ENCODE measurements around the gene SNRPD3.
A peak's percentile ranks its signal among the peaks of the same experiment; 100 is the strongest.
"Not testable (repeated sequence)": the region's sequence is repeated elsewhere in the genome, so short reads cannot be mapped to it uniquely, and the experiment has no call there.

Gene SNRPD3

DNA sequence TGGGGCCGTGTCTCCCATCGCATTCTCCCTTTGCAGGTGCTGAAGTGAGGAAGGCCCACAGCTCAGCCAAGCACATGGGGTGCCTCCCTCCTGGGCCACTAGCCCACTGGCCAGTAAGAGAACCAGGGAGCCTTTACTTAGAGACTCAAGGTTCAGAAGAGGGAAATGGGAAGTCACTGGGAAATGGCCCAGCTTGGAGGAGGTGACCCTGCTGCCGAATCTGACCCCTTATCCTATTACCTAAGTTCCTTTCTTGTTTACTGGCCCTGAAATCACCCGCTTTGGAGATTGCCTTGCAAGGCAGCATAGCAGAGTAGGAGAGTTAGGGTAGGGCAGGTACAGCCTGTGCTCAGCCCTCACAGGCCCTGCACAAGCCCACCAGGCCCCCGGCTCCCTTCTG, 36.3 kb upstream of the SNRPD3 start:
- DNase-seq (ENCODE audit: low spot score): no peak
- Mint-ChIP-seq H3K4me3 (no peak overlapping the region), H3K27ac (no peak overlapping the region), H3K36me3 (ENCODE audit: low read depth) (no peaks in the 10 kb centered on the region), H3K27me3 (ENCODE audit: low read depth) (peaks cover 7% of the 10 kb centered on the region), H3K4me1 (ENCODE audit: low read depth) (peaks cover 9% of the 10 kb centered on the region), H3K9me3 (no peaks in the 10 kb centered on the region)

DNA sequence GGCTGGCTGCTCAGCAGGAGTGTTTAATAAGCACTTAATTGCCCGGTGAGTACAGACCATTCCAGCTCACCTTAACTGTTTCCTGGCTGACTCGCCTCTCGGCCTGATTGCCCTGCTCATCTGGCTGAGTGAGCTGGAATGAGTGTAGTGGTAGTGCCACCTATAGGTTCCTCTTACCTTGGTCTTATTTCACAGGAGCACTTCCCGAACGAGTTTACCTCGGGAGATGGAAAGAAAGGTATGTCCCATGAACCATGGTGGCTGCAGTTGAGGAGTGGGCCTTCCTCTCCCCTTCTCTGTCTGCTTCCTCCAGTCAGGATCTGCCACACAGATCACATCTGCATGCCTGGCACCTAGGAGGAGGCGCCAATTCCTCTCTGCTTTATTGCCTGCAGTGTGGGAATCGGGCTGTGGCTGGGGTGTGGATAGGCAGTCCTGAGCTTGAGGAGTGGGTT, 34.0 kb upstream of the SNRPD3 start:
- Mint-ChIP-seq H3K27ac (no peak overlapping the region), H3K36me3 (ENCODE audit: low read depth) (no peaks in the 10 kb centered on the region)

DNA sequence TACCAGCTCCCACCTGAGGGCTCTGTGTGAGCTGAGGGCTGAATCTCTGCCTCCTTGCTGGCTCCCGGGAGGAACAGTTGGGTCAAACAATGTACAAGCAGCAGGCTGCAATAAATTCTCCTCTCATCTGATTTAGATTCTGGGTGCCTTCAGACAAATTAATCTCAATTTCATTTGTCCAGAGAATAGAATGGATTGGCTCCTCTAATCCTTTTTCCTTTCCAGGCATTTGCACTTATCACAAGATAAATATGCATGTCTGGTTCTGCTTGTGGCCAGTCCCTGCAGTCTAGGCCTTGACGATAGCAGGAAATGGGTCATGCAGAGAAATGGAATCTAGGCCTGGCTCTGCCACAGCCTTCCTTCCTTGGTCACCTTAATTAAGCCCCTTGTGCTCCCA, 31.9 kb upstream of the SNRPD3 start:
- Mint-ChIP-seq H3K36me3 (ENCODE audit: low read depth) (no peaks in the 10 kb centered on the region), H3K27ac (no peak overlapping the region), H3K27me3 (ENCODE audit: low read depth) (peaks cover 3% of the 10 kb centered on the region), H3K4me3 (no peak overlapping the region), H3K4me1 (ENCODE audit: low read depth) (peaks cover 12% of the 10 kb centered on the region), H3K9me3 (no peaks in the 10 kb centered on the region)
- no peak for DNase-seq (ENCODE audit: low spot score)

More for the DNA sequence above, 34.0 kb upstream of the SNRPD3 start:
- Mint-ChIP-seq H3K9me3 (no peaks in the 10 kb centered on the region), H3K4me3 (no peak overlapping the region), H3K27me3 (ENCODE audit: low read depth) (peaks cover 3% of the 10 kb centered on the region), H3K4me1 (ENCODE audit: low read depth) (peaks cover 14% of the 10 kb centered on the region)
- DNase-seq (ENCODE audit: low spot score): peak; percentile 39

DNA sequence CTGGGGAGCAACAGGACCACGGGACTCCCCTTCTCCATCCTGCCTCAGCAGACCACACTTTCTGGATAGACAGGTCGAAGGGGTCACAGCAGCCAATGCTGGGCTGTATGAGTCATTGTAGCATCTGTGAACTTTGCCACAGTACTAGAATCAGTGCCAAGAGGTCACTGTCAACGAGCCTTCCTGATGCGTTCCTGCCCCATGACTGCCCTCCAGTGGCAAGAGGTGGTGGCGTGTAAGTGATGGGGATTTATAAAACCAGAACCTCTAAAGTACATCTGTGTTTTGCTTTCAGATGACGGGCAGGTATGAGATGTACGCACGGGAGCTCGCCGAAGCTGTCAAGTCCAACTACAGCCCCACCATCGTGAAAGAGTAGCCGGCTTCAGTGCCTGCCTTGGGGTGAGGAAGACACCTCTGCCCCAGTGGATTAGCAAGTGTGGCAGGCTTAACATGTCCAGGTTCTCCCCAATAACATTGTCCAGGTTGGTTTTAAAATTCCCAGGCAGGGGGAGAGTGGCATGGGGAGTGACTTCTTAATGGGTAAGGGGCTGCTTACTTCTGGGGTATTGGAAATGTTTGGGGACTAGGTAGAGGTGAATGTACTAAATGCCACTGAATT, 30.3 kb upstream of the SNRPD3 start:
- no peak overlapping the region for H3K4me3 Mint-ChIP-seq
- no peaks in the 10 kb centered on the region for H3K36me3 Mint-ChIP-seq (ENCODE audit: low read depth)
- peaks cover 12% of the 10 kb centered on the region for H3K4me1 Mint-ChIP-seq (ENCODE audit: low read depth)
- H3K27ac Mint-ChIP-seq: no peak overlapping the region
- H3K9me3 Mint-ChIP-seq: no peaks in the 10 kb centered on the region
- H3K27me3 Mint-ChIP-seq (ENCODE audit: low read depth): peaks cover 6% of the 10 kb centered on the region
- DNase-seq (ENCODE audit: low spot score): peak; percentile 79

DNA sequence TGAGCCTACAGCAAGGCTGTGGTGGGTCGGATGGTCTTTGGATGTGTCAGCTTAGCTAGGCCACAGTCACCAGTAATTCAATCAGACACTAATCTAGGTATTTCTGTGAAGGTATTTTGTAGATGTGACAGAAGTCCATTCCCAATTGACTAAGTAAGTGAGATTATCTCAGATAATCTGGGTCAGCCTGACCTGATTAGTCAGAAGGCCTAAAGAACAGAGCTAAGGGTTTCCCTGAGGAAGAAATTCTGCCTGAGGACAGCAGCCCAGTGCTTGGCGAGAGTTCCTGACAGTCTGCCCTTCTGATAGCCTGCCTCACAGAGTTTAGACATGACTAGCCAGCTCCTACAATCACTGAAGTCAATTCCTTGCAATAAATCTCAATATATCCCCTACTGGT, 29.6 kb upstream of the SNRPD3 start:
- Mint-ChIP-seq H3K36me3 (ENCODE audit: low read depth) (no peaks in the 10 kb centered on the region), H3K4me3 (no peak overlapping the region), H3K27ac (no peak overlapping the region), H3K27me3 (ENCODE audit: low read depth) (peaks cover 5% of the 10 kb centered on the region), H3K9me3 (no peaks in the 10 kb centered on the region), H3K4me1 (ENCODE audit: low read depth) (peaks cover 12% of the 10 kb centered on the region)
- DNase-seq (ENCODE audit: low spot score): no peak

DNA sequence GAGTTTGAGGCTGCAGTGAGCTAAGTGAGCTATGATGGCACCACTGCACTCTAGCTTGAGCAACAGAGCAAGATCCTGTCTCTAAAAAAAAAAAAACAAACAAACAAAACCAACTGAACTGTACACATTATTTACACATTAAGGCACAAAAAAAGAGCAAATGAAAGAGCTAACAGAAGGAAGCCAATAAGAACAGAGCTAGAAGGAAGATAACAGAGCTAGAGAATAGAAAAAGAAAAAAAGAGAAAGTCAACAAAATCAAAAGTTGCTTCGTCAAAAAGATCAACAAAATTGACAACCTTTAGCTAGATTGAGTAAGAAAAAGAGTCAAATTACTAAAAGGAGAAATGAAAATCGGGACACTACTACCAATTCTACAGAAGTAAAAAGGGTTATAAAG, 25.9 kb upstream of the SNRPD3 start:
- no peak overlapping the region for H3K27ac Mint-ChIP-seq
- no peaks in the 10 kb centered on the region for H3K36me3 Mint-ChIP-seq (ENCODE audit: low read depth)
- DNase-seq (ENCODE audit: low spot score): no peak
- H3K9me3 Mint-ChIP-seq: no peaks in the 10 kb centered on the region
- peaks cover 3% of the 10 kb centered on the region for H3K27me3 Mint-ChIP-seq (ENCODE audit: low read depth)
- no peak overlapping the region for H3K4me3 Mint-ChIP-seq
- peaks cover 7% of the 10 kb centered on the region for H3K4me1 Mint-ChIP-seq (ENCODE audit: low read depth)

DNA sequence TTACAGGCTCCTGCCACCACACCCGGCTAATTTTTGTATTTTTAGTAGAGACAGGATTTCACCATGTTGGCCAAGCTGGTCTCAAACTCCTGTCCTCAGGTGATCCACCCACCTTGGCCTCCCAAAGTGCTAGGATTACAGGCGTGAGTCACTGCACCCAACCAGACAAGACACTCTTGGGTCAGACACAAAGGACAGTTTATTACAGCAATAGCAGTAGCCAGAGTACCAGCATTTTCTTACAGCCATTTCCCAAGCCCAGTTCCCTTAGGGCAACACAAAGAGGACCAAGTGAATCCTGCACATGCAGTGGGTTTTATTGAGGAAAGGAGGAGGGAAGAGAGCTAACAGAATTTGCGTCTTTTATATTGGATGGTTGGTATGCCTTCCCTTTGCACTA, 24.8 kb upstream of the SNRPD3 start:
- H3K4me3 Mint-ChIP-seq; H3K4me1 Mint-ChIP-seq (ENCODE audit: low read depth); H3K9me3 Mint-ChIP-seq; H3K27me3 Mint-ChIP-seq (ENCODE audit: low read depth); H3K27ac Mint-ChIP-seq; DNase-seq (ENCODE audit: low spot score); H3K36me3 Mint-ChIP-seq (ENCODE audit: low read depth): not testable (repeated sequence)

DNA sequence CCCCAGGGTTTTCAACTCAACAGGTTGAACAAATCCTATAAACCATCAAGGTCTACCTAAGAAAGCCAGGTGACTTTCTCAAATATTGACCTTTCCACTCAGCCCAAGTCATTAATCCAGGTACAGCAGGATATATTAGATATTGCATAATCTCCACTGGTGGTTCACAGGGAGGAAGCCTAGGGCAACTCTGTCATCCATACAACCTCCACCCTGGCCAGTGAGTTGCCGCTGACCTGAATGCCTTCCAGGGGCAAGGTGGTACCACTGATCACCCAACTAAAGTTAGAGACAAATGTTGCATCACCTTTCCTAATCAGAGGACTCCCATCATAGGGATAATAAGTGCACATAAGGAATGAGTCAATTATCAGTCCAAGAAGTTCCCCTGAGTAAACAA, 23.7 kb upstream of the SNRPD3 start:
- Mint-ChIP-seq H3K36me3 (ENCODE audit: low read depth) (no peaks in the 10 kb centered on the region), H3K9me3 (no peaks in the 10 kb centered on the region), H3K27me3 (ENCODE audit: low read depth) (peaks cover 3% of the 10 kb centered on the region), H3K4me1 (ENCODE audit: low read depth) (no peaks in the 10 kb centered on the region), H3K4me3 (no peak overlapping the region), H3K27ac (no peak overlapping the region)
- DNase-seq (ENCODE audit: low spot score): no peak

DNA sequence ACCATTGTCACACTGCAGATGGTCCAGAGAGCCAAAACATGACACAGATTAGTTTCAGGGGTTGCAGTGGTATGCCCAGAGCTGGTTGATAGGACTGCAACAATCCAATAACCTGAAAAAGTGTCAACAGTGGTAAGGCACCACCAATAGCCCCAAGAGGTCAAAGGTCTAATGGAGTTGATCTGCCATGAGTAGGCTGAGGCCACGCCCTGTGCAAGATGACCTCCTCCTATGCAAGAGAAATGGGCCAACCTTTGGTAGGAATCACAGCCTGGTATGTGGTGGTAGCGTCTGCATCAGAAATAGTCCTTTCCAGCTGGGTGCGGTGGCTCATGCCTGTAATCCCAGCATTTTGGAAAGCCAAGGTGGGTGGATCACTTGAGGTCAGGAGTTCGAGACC, 20.5 kb upstream of the SNRPD3 start:
- Mint-ChIP-seq H3K4me1 (ENCODE audit: low read depth) (no peaks in the 10 kb centered on the region), H3K27me3 (ENCODE audit: low read depth) (no peaks in the 10 kb centered on the region), H3K36me3 (ENCODE audit: low read depth) (peaks cover 5% of the 10 kb centered on the region), H3K4me3 (no peak overlapping the region), H3K27ac (no peak overlapping the region), H3K9me3 (no peaks in the 10 kb centered on the region)
- DNase-seq (ENCODE audit: low spot score): no peak

DNA sequence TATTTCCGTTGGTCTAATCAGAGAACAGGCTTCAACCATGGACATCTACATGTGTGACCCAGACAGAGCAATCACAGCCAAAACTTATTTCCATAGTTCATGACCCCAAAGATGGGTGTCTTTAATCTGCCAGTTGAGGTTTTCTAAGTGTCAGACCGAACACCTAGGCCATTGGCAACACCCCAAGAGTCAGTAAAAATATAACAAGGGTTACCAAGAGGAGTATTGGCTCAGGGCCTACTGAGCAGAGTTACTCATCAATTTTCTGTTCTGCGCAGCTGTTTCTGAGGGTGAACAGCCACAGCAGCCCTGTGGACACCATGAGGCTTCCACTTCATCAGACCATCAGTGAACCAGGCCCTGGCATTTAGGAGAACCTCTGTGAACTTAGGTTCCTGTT, 19.7 kb upstream of the SNRPD3 start:
- Mint-ChIP-seq H3K27ac (no peak overlapping the region), H3K36me3 (ENCODE audit: low read depth) (peaks cover 12% of the 10 kb centered on the region), H3K27me3 (ENCODE audit: low read depth) (no peaks in the 10 kb centered on the region), H3K4me3 (no peak overlapping the region), H3K4me1 (ENCODE audit: low read depth) (no peaks in the 10 kb centered on the region), H3K9me3 (no peaks in the 10 kb centered on the region)
- DNase-seq (ENCODE audit: low spot score): no peak

DNA sequence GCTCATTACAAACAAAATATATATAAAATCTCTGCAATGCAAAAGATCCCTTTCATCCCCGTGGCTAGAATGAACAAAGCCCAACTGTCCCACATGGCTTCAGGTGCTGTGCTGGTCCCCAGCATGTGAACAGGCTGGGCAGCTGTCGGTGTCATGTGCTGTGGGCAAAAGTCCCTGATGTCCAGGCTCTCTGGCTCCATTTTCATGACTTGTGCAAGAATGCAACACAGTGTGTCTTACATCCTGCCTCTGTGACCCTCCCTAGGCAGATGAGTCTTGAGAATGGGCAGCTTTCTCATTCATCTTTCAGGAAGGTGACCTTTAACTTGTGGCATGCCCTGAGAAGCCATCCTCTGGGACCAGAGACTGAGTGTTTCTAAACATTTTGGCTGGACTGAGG, 15.3 kb upstream of the SNRPD3 start:
- peaks cover 26% of the 10 kb centered on the region for H3K36me3 Mint-ChIP-seq (ENCODE audit: low read depth)
- no peaks in the 10 kb centered on the region for H3K9me3 Mint-ChIP-seq
- H3K27ac Mint-ChIP-seq: no peak overlapping the region
- no peak overlapping the region for H3K4me3 Mint-ChIP-seq
- no peak for DNase-seq (ENCODE audit: low spot score)
- no peaks in the 10 kb centered on the region for H3K4me1 Mint-ChIP-seq (ENCODE audit: low read depth)
- no peaks in the 10 kb centered on the region for H3K27me3 Mint-ChIP-seq (ENCODE audit: low read depth)

DNA sequence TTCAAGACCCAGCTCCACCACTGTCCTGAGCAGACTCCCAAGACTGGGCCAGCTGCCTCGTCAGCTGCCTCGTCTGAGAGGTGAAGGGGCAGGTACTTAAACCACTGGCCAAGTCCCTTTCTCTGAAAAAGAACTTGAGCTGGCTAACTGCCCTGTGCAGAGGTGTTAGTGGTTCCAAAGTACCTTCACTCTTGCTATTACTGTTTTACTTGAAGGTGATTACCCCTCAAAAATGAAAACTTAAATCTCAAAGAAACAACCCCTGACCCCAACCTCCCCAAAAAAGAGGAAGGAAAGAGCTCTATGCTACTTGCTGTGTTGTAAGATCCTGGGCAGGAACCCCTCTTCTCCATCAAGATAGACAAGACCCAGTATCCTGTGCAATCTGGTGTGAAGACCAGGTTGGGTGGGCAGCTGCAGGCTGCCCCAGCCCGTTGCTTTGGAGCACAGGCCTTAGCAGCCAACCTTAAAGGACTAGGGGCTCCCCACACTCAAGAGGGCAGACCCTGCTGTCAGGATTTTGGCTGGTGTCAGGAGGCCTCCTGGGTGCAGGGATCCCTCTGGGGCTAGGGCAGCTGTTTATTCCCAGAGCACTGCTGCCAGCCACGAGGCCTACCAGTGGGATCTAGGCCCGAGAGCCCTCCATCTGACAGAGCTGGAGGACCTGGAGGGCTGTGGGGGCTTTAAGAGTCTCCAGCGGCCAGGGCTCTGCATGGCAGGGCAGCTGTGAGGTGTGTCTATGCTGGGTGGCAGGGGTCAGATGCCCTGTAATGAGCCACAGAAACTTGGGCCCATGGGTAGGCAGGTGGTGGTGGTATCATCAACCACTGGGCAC, 13.9 kb upstream of the SNRPD3 start:
- Mint-ChIP-seq H3K4me1 (ENCODE audit: low read depth) (no peaks in the 10 kb centered on the region), H3K4me3 (no peak overlapping the region), H3K27ac (no peak overlapping the region), H3K36me3 (ENCODE audit: low read depth) (peaks cover 34% of the 10 kb centered on the region), H3K9me3 (no peaks in the 10 kb centered on the region), H3K27me3 (ENCODE audit: low read depth) (no peaks in the 10 kb centered on the region)
- DNase-seq (ENCODE audit: low spot score): no peak

DNA sequence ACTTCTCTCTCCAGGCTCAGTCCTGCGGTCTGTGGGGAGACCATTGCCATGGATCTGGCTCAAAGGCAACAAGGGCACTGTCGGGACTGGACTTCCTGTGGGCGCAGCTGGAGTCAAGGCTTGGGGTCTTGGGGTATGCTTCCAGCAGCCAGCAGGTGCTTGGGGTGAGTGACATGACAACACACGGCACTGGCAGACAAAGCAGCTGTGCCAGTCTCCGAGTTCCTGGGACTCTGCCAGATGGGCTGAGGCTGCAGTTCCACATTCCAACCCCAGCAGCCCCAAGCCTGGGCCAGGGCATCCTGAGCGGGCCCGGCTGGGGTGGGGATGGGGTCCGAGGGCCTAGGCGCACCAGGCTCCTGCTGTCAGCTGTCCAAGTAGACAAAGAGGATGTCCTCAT, 13.2 kb upstream of the SNRPD3 start:
- H3K4me1 Mint-ChIP-seq (ENCODE audit: low read depth): no peaks in the 10 kb centered on the region
- no peaks in the 10 kb centered on the region for H3K9me3 Mint-ChIP-seq
- H3K36me3 Mint-ChIP-seq (ENCODE audit: low read depth): peaks cover 39% of the 10 kb centered on the region
- DNase-seq (ENCODE audit: low spot score): no peak
- no peaks in the 10 kb centered on the region for H3K27me3 Mint-ChIP-seq (ENCODE audit: low read depth)
- H3K4me3 Mint-ChIP-seq: no peak overlapping the region
- H3K27ac Mint-ChIP-seq: no peak overlapping the region

DNA sequence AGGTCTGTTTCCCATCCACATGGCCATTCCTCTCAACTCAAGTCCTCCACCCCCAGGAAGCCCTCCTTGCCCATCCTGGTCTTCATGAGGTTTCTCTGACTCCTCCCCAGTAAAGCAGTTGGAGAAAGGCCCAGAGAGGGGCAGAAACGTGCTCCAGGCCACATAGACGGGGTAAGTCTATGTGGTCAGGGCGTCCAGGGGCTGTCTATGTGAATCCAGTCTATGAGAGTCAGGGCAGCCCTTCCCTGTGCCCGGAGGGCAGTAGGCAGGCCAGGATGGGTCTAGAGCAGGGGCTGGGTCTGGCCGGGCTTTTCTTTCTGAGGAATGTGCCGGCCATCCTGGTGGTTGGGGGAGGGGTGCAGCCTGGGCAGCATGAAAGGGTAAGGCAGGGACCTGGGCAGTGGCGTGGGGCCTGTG, 12.6 kb upstream of the SNRPD3 start:
- Mint-ChIP-seq H3K27me3 (ENCODE audit: low read depth) (no peaks in the 10 kb centered on the region), H3K9me3 (no peaks in the 10 kb centered on the region), H3K4me3 (no peak overlapping the region), H3K4me1 (ENCODE audit: low read depth) (no peaks in the 10 kb centered on the region), H3K36me3 (ENCODE audit: low read depth) (peaks cover 42% of the 10 kb centered on the region), H3K27ac (no peak overlapping the region)
- DNase-seq (ENCODE audit: low spot score): no peak
